MG63 (cell line): Measurements from ENCODE around the gene KRT81. TPM values are rescaled to one million over a fixed set of nuclear protein-coding genes. Genes with fewer than 3 reads are reported as not detected.
"Not testable (repeated sequence)": the region's sequence is repeated elsewhere in the genome, so short reads cannot be mapped to it uniquely, and the experiment has no call there.

Source experiments
- DNase-seq: peaks from one replicate; pipeline ENCODE4 v3.0.0-alpha.2; 2020
- H3K27me3 ChIP-seq: fragments of 250-450 bp; sonication (Bioruptor Pico); 2 replicates; pipeline ENCODE4 v1.5.1; 2020; ENCODE audit warnings: mild to moderate bottlenecking, moderate library complexity
- H3K36me3 ChIP-seq: fragments of 250-450 bp; sonication (Bioruptor Pico); 2 replicates; pipeline ENCODE4 v1.5.1; 2020; ENCODE audit warnings: mild to moderate bottlenecking, moderate library complexity
- H3K4me3 ChIP-seq: fragments of 250-450 bp; sonication (Bioruptor Pico); 2 replicates; pipeline ENCODE4 v1.5.1; 2020; ENCODE audit warnings: mild to moderate bottlenecking, moderate library complexity
- H3K9me3 ChIP-seq: fragments of 250-450 bp; sonication (Bioruptor Pico); 2 replicates; pipeline ENCODE4 v1.5.1; 2020; ENCODE audit warnings: mild to moderate bottlenecking, moderate library complexity
- total RNA-seq: library from RNA; depleted of rRNA; stranded (reverse); fragments of >200 nt; shearing (Covaris generic); gene quantifications from 2 replicates; pipeline ENCODE4 v1.2.3, GENCODE V29; 2014; ENCODE audit warnings: low replicate concordance

KRT81 gene
- total RNA-seq, 1 experiment from 2014 or later, result 3.8 TPM

DNA sequence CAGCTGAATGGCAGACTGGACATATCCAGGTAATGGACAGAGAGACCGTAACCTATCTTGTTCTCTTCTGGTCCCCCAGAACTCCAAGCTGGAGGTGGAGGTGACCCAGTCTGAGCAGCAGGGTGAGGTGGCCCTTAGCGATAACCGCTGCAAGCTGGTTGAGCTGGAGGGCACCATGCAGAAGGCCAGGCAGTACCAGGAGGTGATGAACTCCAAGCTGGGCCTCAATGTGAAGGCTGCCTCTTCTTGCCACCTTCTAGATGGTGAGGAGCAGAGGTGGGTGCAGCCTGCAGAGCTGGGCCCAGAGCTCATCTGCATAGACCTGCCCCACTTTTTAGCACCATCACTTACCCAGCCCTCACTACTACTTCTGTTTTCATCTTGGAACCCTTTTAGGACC, 24.1 kb downstream of the KRT81 start:
- DNase-seq, result no peak
- Histone ChIP-seq H3K4me3 (no peak overlapping the region), H3K36me3 (peaks cover 52% of the 10 kb centered on the region), H3K9me3 (peaks cover 2% of the 10 kb centered on the region; the same call in 1 of the 2 replicates), H3K27me3 (no peaks in the 10 kb centered on the region)

DNA sequence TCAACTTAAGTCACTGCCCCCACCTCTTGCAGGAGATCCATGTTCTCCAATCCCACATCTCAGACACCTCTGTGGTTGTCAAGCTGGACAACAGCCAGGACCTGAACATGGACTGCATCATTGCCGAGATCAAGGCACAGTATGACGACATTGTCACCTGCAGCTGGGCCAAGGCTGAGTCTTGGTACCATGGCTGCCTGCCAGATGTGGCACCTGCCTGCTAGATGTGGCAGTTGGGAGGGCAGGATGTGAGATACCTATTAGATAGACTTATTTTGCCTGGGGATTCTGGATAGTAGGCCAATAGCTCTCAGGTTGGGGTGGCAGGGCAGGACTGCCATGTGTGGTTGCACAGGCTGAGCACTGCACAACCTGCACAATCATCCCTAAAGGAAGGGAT, 24.8 kb downstream of the KRT81 start:
- Histone ChIP-seq H3K27me3 (no peaks in the 10 kb centered on the region), H3K36me3 (peaks cover 56% of the 10 kb centered on the region), H3K9me3 (peaks cover 2% of the 10 kb centered on the region; the same call in 1 of the 2 replicates), H3K4me3 (no peak overlapping the region)
- no peak for DNase-seq

DNA sequence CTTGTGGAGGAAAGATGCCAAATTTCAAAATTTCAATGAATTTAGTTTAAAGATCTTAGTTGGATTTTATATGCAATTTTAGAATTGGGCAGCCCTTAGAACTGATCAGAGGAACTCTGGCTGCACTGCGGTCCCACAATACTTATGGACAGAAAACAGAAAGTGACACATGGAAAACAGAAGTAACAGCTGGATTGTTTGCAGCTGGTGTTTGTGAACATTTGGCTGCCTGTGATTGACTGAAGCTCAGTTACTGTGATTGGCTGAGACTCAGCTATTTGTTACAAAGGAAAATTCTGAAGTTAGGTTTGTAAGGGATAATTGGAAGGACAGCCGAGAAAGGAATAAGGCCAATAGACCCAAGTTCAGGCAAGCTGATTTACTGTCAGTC, 26.9 kb downstream of the KRT81 start:
- no peaks in the 10 kb centered on the region for H3K27me3 ChIP-seq
- DNase-seq, result no peak
- peaks cover 45% of the 10 kb centered on the region for H3K36me3 ChIP-seq
- H3K4me3 ChIP-seq, result no peak overlapping the region
- H3K9me3 ChIP-seq, result peaks cover 2% of the 10 kb centered on the region; the same call in 1 of the 2 replicates

GRCh38 chr12:52263761-52264434, 27.4 kb downstream of the KRT81 start:
- DNase-seq, result no peak
- Histone ChIP-seq H3K4me3 (no peak overlapping the region), H3K36me3 (peaks cover 40% of the 10 kb centered on the region), H3K9me3 (peaks cover 2% of the 10 kb centered on the region; the same call in 1 of the 2 replicates), H3K27me3 (no peaks in the 10 kb centered on the region)

DNA sequence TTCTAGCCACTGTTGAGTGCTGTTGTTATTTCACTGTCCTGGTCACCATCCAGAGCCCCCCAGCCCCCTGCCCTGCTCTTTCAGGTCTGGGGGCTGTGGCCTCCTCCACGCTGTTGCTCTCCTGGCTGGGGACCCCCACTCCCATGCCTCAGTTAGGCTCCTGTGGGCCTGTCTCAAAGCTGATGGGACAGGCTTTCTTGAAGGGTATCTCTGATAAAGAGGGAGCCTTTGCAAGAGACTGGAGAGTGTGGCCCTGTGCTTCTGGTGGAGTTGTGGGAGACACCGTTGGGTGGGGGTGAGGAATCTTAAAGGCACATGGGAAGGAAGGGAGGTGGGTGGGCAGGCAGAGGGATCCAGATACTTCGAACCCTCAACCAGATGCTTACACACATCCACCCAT, 29.0 kb downstream of the KRT81 start:
- H3K36me3 ChIP-seq, result peaks cover 31% of the 10 kb centered on the region
- H3K4me3 ChIP-seq, result no peak overlapping the region
- H3K9me3 ChIP-seq, result peaks cover 2% of the 10 kb centered on the region; the same call in 1 of the 2 replicates
- H3K27me3 ChIP-seq, result no peaks in the 10 kb centered on the region
- no peak for DNase-seq

DNA sequence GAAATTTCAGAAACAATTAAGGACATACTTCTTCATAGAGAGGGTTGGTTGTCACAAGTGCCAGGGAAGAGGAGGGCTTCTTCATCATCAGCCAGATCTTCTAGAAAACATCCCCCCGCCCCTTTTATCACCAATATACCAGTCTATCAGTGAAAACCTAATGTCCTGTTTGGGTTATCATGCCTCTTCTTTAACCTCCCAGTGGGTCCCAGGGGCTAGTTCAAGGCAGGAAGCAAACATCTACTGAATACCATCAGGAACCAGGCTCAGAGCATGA, 30.2 kb downstream of the KRT81 start:
- DNase-seq, result no peak
- H3K4me3 ChIP-seq, result no peak overlapping the region
- H3K9me3 ChIP-seq, result peaks cover 2% of the 10 kb centered on the region; the same call in 1 of the 2 replicates
- H3K27me3 ChIP-seq, result no peaks in the 10 kb centered on the region
- peaks cover 20% of the 10 kb centered on the region for H3K36me3 ChIP-seq

GRCh38 chr12:52260361-52261207, 30.8 kb downstream of the KRT81 start:
- peaks cover 20% of the 10 kb centered on the region for H3K36me3 ChIP-seq
- no peak for DNase-seq
- H3K9me3 ChIP-seq, result peaks cover 2% of the 10 kb centered on the region; the same call in 1 of the 2 replicates
- H3K27me3 ChIP-seq, result no peaks in the 10 kb centered on the region
- no peak overlapping the region for H3K4me3 ChIP-seq

- DNase-seq, result peak; percentile 74
- H3K27me3 ChIP-seq, result no peaks in the 10 kb centered on the region
- H3K36me3 ChIP-seq, result peaks cover 23% of the 10 kb centered on the region
- no peak overlapping the region for H3K4me3 ChIP-seq
- H3K9me3 ChIP-seq, result peaks cover 2% of the 10 kb centered on the region; the same call in 1 of the 2 replicates
Measured at GRCh38 chr12:52259657-52260243, 31.6 kb downstream of the KRT81 start.

- Histone ChIP-seq H3K9me3 (peaks cover 2% of the 10 kb centered on the region; the same call in 1 of the 2 replicates), H3K36me3 (peaks cover 22% of the 10 kb centered on the region), H3K27me3 (no peaks in the 10 kb centered on the region), H3K4me3 (no peak overlapping the region)
- no peak for DNase-seq
Measured at GRCh38 chr12:52258335-52258901, 32.9 kb downstream of the KRT81 start.

GRCh38 chr12:52257922-52258321, 33.4 kb downstream of the KRT81 start:
- not testable (repeated sequence) for H3K27me3 ChIP-seq, H3K4me3 ChIP-seq, H3K9me3 ChIP-seq, DNase-seq
- peaks cover 17% of the 10 kb centered on the region for H3K36me3 ChIP-seq

DNA sequence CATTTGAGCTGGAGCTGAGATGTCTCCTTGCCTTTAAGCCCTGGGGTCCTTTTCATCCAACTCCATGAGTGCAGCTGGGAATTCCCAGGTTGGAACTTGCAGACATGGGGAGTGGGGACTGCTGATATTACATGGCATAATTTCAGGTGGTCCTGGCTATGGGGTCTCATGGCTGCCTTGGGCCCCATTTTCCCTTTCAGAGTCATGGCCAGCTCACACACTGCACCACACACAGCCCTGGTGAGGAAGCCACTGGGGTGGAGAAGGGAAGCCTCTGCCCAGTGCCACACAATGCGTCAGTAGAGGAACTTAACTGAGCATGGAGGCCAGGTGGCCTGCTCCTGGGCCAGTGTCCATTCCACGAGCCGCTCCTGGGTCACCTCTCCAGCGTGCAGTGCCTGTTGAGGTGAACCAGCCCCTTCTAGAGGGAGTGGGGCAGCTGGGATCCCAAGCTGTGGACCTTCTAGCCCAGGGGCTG, 34.2 kb downstream of the KRT81 start:
- H3K36me3 ChIP-seq, result peaks cover 17% of the 10 kb centered on the region
- no peak overlapping the region for H3K4me3 ChIP-seq
- H3K9me3 ChIP-seq, result no peaks in the 10 kb centered on the region
- DNase-seq, result no peak
- no peaks in the 10 kb centered on the region for H3K27me3 ChIP-seq

GRCh38 chr12:52256584-52256935, 34.8 kb downstream of the KRT81 start:
- no peak overlapping the region for H3K4me3 ChIP-seq
- no peaks in the 10 kb centered on the region for H3K9me3 ChIP-seq
- H3K36me3 ChIP-seq, result peaks cover 18% of the 10 kb centered on the region
- no peaks in the 10 kb centered on the region for H3K27me3 ChIP-seq
- DNase-seq, result no peak

GRCh38 chr12:52255926-52256583, 35.3 kb downstream of the KRT81 start:
- DNase-seq, result no peak
- peaks cover 19% of the 10 kb centered on the region for H3K36me3 ChIP-seq

DNA sequence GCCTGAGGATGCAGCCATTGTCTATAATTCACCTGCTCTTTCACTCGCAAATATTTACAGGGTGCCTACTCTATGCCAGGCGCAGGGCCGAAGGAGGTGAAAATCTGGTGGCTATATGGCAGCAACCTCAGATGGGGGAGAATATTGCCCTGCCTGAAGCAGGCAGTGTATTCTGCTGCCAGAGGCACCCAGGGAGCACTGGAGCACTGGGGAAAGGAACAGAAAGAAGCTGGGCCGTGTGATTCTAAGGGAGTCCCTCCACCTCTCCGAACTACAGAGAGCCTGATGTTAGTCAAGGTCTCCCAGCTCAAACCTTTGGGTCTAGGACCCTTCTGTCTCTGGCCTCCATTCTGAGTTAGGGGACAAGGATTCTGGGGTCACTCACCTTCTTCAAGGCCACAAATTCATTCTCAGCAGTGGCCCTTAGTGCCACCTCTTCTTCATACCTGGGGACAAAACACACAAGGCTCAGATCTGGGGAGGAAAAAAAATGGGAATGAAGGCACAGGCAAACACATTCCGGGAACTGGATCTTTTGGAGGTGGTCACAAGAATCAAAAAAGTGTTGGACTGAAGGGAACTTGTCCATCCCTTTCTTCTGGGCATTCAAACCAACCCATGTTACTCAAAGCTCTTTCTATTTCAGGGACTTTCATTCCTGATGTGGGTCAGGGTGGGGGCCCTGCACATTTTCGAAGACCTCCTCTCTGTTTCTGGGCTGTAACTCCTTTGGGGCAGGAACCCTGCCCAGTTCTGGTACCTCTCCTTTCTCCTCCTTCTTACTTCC, 36.2 kb downstream of the KRT81 start:
- Histone ChIP-seq H3K36me3 (peaks cover 19% of the 10 kb centered on the region), H3K27me3 (no peaks in the 10 kb centered on the region), H3K4me3 (no peak overlapping the region), H3K9me3 (no peaks in the 10 kb centered on the region)
- DNase-seq, result no peak

More at GRCh38 chr12:52255926-52256583, 35.3 kb downstream of the KRT81 start:
- H3K9me3 ChIP-seq, result no peaks in the 10 kb centered on the region
- H3K4me3 ChIP-seq, result no peak overlapping the region
- no peaks in the 10 kb centered on the region for H3K27me3 ChIP-seq

- DNase-seq, result no peak
- H3K9me3 ChIP-seq, result no peaks in the 10 kb centered on the region
- peaks cover 24% of the 10 kb centered on the region for H3K36me3 ChIP-seq
- no peaks in the 10 kb centered on the region for H3K27me3 ChIP-seq
- no peak overlapping the region for H3K4me3 ChIP-seq
Measured at GRCh38 chr12:52254180-52254964, 37.0 kb downstream of the KRT81 start.
